Left kidney (tissue), 2 donors: Measurements from ENCODE around the gene ISOC1. TPM values are rescaled to one million over a fixed set of nuclear protein-coding genes. Genes with fewer than 3 reads are reported as not detected.

Experiments used
- DNase-seq: peaks from one replicate; pipeline ENCODE4 v3.0.0-alpha.2; 2013
- polyA plus RNA-seq: library from polyadenylated mRNA; unstranded; fragments of 120-200 nt; gene quantifications from one replicate; pipeline ENCODE4 v1.2.1, GENCODE V29; 2013; ENCODE audit not compliant: insufficient read length

ISOC1 gene
- polyA plus RNA-seq, 1 donor, result 41.7 TPM

GRCh38 chr5:129122560-129122959 lies 28.0 kb downstream of the ISOC1 start:
- DNase-seq, result no peak

GRCh38 chr5:129124608-129125007 lies 30.1 kb downstream of the ISOC1 start:
- DNase-seq, result no peak

DNA sequence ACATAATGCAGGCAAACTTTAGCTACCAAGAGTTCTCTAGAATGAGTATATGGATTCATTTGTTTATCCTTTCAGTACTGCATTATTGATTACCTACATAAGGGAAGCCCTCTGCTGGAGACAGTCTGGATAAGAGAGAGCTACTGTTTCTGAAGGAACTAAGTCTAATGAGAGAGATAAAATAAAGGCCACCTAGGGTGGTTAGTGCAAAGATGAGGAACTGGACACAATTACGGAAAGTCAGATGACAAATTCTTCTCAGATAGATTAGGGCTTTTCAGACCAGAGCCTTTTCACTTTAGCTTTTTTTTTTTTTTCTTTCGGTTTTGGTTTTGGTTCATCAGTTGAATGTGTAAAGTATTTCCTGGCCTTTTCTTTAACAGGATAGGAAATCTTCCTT lies 31.3 kb downstream of the ISOC1 start:
- DNase-seq, result no peak

DNA sequence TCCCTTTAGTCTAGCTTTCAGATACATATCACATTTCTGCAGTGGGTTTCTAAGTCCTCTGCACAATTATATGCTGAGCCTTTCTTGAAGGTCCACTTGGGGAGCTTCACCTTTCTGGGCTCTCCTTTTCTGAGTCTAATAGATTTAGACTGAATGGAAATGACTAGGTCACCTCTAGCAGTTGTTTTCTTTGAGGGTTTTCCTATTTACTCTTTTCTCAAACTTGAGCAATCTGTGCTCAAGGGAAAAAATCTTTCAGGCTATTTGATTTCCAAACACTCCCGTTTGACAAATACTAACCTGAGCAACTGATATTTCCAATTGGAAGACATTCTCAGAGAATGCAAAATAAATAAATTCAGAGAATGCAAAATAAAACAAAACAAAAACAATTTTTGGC lies 39.0 kb downstream of the ISOC1 start:
- DNase-seq, result no peak

DNA sequence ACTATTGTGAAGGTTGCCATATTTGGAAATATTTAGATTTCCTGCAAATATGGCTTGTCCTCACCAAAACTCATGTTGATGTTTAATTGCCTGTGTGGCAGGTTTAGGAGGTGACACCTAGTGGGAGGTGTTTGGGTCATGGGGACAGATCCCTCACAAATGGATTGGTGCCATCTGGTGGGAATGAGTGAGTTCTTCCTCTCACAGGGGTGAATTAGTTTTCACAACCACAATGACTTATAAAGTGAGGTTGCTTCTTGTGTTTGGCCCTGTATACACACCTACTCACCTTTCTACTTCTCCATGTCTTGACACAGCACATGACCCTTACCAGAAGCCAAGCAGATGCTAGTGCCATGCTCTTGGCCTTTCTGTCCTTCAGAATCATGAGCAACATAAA lies 41.1 kb downstream of the ISOC1 start:
- no peak for DNase-seq

- no peak for DNase-seq
Measured at GRCh38 chr5:129137637-129138036, 43.1 kb downstream of the ISOC1 start.

DNA sequence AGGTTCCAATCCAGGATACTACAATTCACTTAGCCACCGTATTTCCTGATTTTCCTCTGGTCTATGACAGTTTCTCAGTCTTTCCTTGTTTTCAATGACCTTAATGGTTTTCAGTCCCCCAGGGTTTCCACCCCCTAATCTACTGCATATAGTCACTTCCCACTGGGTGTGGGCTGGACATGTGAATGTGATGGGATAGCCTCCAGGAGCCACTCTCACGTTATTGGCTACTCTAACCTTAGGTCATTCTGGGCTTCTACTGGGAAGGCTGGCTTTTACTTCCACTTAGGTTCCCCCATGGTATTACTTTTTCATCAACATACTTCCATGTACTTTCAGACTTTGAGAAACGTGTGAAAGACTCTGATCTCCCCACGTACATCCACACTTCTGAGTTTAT lies 46.5 kb downstream of the ISOC1 start:
- DNase-seq, result no peak

- DNase-seq, result no peak
Measured at GRCh38 chr5:129141696-129142095, 47.1 kb downstream of the ISOC1 start.

DNA sequence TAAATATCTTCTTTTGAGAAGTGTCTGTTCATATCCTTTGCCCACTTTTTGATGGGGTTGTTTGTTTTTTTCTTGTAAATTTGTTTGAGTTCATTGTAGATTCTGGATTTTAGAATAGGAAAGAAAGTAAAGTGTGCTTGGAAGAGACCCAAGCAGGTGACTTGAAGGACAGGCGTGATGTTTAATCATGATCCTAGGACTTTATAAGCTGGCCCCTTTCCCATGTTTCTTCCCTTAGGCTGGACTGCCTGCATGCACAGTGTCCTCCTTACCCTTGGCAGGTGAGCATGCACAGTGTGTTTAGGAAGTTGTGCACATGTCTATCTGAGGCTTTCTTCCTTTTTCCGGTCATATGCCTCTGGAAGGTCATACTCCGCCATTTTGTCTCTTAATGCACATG lies 61.3 kb downstream of the ISOC1 start:
- no peak for DNase-seq

- DNase-seq, result no peak
Measured at GRCh38 chr5:129161830-129162229, 67.3 kb downstream of the ISOC1 start.

Other genes starting within 250 kb of the ISOC1 start
- gene SLC27A6, start 129.3 kb upstream of the ISOC1 start, polyA plus RNA-seq, result 1.7 TPM